Measurements from ENCODE around the gene TOR1AIP1.

TOR1AIP1 gene

GRCh38 chr1:179881642-179882252 is 338 bp upstream of the TOR1AIP1 start (continued):
- TF ChIP-seq BCL6B (tag by site-specific recombination; IDR thresholded peaks at IDR 0.05) (no peak), ZNF354C (tag by site-specific recombination; IDR thresholded peaks at IDR 0.05; ENCODE audit: borderline replicate concordance, low read depth) (no peak), ZFP3 (tag by site-specific recombination; IDR thresholded peaks at IDR 0.05; ENCODE audit: low read depth) (no peak), ZNF629 (tag by site-specific recombination; IDR thresholded peaks at IDR 0.05) (no peak), ZNF311 (tag by site-specific recombination; IDR thresholded peaks at IDR 0.05; ENCODE audit: borderline replicate concordance) (no peak), ZNF510 (tag by site-specific recombination; IDR thresholded peaks at IDR 0.05; ENCODE audit: insufficient replicate concordance) (no peak), SP2 (tag by site-specific recombination; IDR thresholded peaks at IDR 0.05) (peak; percentile 79; the same call in 1 of the 2 replicates), ZSCAN18 (tag by site-specific recombination; IDR thresholded peaks at IDR 0.05) (no peak), HIC1 (tag by site-specific recombination; IDR thresholded peaks at IDR 0.05) (0 out of 2 replicates have a peak, but pooled peaks have one; percentile 63), ZNF626 (tag by site-specific recombination; IDR thresholded peaks at IDR 0.05) (no peak), ZNF660 (tag by site-specific recombination; IDR thresholded peaks at IDR 0.05) (no peak), ZBTB20 (tag by site-specific recombination; IDR thresholded peaks at IDR 0.05) (no peak), ZNF2 (tag by site-specific recombination; IDR thresholded peaks at IDR 0.05) (no peak), ZNF785 (tag by site-specific recombination; IDR thresholded peaks at IDR 0.05) (0 out of 2 replicates have a peak, but pooled peaks have one; percentile 50), ZNF433 (tag by site-specific recombination; IDR thresholded peaks at IDR 0.05; ENCODE audit: low read depth) (no peak), ZNF645 (tag by site-specific recombination; IDR thresholded peaks at IDR 0.05) (no peak), HOXD13 (CRISPR knock-in tag; IDR thresholded peaks at IDR 0.05; ENCODE audit: borderline replicate concordance) (no peak), KLF9 (tag by site-specific recombination; IDR thresholded peaks at IDR 0.05; ENCODE audit: low read depth) (no peak), ZNF394 (tag by site-specific recombination; IDR thresholded peaks at IDR 0.05; ENCODE audit: borderline replicate concordance) (no peak), ZNF624 (tag by site-specific recombination; IDR thresholded peaks at IDR 0.05) (no peak), HOXC10 (CRISPR knock-in tag; IDR thresholded peaks at IDR 0.05) (no peak), ZNF121 (tag by site-specific recombination; IDR thresholded peaks at IDR 0.05) (no peak), ZSCAN16 (tag by site-specific recombination; IDR thresholded peaks at IDR 0.05) (no peak), SCRT2 (tag by site-specific recombination; IDR thresholded peaks at IDR 0.05) (peak; percentile 94), ZNF555 (tag by site-specific recombination; conservative IDR thresholded peaks at IDR 0.05) (no peak), ZBTB49 (tag by site-specific recombination; IDR thresholded peaks at IDR 0.05; ENCODE audit: low read depth) (no peak), ZBTB7A (tag by site-specific recombination; IDR thresholded peaks at IDR 0.05; ENCODE audit: low read depth) (no peak), ZIC2 (tag by site-specific recombination; IDR thresholded peaks at IDR 0.05) (no peak), ZNF677 (tag by site-specific recombination; IDR thresholded peaks at IDR 0.05) (no peak)

All from HEK293 (cell line).